Endometrial microvascular endothelial cells (primary cell): Measurements from ENCODE around the gene WRNIP1. TPM values are rescaled to one million over a fixed set of nuclear protein-coding genes. Genes with fewer than 3 reads are reported as not detected.

ENCODE experiments used
- in situ Hi-C: cut with HindIII; loops from 2 replicates; pipeline ENCODE4 v1.10.0; 2017; ENCODE audit warnings: low sequenced_read_pairs, low pct_unique_long_range_greater_than_20kb; ENCODE audit errors: inconsistent ontology term
- total RNA-seq: library from RNA; depleted of rRNA; stranded (reverse); fragments of >200 nt; gene quantifications from one replicate; pipeline ENCODE4 v1.2.3, GENCODE V29; 2015; ENCODE audit errors: inconsistent ontology term

WRNIP1 gene
- total RNA-seq, result 61.1 TPM

GRCh38 chr6:2765166-2765895, at the start of gene WRNIP1:
Gene WRNIP1, plus strand, starts transcription at chr6:2765393. Its CDS starts 230 bp downstream, at chr6:2765623.
- in situ Hi-C loops, result no loop called here

- in situ Hi-C loops, result no loop called here
These were observed 49.5 kb upstream of the WRNIP1 start for GRCh38 chr6:2715737-2716136.

DNA sequence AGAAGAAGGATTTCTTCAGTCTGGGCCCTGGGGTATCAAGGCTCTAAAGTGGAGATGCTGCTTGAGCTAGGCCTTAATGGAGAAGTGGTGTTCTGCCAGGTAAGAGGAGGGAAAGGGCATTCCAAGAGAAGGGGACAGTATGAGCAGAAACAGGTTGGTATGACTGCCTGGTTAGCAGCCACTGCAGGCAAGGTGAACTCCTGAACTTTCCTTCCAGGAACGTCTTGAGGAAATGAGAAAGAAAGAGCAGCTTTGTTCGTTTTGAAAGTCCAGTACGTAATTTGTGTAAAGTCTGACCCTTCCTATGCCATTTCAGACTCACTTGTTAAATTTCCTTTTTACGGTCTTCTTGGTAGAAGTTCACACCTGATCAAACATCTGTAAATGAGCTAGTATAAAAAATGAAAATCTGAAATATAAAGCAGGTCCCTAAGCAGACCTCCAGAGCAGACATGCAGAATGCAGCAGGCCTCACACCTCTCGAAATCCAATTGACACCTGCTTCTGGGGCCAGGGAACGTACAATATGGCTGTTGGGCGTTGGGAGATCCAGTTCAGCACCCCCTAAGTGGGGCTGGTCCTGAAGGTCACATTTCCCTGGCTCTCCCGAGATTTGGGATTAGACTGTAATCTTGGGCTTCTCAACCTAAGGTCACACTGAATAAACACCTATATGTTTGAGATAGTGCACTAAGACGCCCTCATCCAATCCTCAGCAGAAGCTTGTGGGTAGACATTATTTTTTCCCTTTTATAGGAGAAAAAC, 48.1 kb upstream of the WRNIP1 start:
- in situ Hi-C loops, result no loop called here

DNA sequence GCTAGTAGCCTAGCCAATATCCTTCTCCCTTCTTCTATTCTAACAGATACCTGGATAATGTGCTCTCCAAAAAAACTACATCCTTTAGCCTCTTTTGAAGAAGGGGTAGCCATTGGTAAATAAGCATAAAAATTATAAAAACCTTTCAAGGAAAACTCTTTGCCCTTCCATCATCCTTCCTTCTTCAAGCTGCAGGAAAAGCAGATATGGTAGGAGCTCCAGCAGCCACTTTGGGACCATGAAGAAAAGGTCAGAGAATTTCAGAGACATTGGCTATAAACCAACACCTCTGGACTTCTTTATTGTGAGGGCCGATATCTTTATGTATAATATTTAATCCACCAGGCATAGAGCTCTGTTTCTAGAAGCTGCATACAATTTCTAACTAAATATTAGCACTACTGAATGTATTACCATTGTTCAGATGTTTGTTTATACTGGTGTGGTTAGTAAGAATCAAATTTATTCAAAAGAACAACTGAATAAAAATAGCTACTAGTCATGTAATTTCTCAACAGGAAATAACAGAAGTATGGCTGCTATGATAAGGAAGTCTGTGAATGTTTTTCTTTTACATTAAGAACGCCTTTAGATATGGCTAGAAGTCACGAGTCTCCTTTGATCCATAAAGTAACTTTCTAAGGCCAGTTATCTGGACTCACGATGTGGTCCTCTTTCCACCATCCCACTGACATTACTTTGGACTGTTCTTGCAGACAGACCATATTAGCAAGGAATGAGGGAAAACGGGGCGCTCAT, 46.7 kb upstream of the WRNIP1 start:
- in situ Hi-C loops, result no loop called here

DNA sequence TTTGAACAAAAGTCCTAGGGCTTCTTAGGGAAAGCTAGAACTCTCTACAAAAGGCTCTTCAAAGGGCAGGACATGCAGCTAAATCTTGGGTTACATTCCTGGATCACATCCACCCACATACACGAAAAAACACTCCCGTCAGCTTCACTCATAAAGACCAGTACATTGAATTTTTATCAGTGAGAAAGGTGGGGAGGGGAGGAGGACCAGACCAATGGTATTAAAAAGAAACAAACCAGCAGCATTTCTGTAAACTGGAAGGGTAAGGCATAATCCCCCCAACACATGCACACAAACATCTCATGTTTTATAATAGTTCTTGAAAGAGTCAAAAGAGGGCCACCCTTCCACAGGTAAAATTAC, 46.1 kb upstream of the WRNIP1 start:
- in situ Hi-C loops, result no loop called here

- in situ Hi-C loops, result no loop called here
These were observed 44.0 kb upstream of the WRNIP1 start for GRCh38 chr6:2721219-2721618.

GRCh38 chr6:2725364-2725988, 39.7 kb upstream of the WRNIP1 start:
- in situ Hi-C loops, result no loop called here

DNA sequence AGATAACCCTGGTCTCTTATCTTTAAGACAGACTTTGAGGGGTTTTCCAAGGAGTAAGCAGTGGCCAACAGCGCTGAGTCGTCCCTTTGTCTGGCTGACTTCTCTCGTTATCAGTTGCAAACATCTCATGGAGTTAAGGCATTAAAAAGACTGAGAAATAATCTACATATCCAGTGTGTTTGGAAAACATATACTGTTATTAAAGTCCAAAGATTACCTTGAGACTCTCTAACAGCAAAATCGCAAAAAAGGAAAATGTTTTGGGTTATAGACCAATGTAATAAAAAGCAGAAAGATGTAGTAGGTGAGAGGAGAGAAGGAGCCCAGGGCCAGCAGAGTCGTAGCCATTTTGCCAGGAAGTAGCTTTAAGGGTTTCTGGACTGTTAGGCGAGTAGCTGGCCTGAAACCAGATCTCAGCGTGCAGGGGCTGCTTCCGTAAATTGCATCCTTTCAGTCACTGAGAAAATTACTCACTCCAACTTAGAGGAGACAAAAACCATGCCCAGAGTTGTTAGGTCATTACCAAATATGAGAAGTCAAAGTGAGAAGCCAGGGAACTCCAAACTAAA, 39.1 kb upstream of the WRNIP1 start:
- in situ Hi-C loops, result no loop called here

DNA sequence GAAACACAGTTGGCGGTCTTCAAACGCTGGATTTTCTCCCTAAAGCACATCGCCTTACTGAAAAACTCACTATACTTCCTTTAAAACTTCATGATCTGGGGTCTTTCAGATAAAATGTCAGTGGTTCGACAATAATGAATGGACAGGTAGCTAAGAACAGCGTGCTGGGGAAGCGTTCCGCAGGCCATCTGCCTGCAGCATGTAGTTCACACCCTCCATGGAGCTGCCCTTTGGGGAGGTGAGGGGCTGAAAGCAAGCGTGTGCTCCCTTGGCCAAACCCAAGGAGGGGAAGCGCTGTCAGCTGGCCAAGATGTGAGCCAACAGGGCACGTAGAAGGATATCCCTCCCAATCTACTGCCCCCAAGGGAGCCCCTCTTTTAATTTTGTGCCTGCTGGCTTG, 35.3 kb upstream of the WRNIP1 start:
- in situ Hi-C loops, result no loop called here

DNA sequence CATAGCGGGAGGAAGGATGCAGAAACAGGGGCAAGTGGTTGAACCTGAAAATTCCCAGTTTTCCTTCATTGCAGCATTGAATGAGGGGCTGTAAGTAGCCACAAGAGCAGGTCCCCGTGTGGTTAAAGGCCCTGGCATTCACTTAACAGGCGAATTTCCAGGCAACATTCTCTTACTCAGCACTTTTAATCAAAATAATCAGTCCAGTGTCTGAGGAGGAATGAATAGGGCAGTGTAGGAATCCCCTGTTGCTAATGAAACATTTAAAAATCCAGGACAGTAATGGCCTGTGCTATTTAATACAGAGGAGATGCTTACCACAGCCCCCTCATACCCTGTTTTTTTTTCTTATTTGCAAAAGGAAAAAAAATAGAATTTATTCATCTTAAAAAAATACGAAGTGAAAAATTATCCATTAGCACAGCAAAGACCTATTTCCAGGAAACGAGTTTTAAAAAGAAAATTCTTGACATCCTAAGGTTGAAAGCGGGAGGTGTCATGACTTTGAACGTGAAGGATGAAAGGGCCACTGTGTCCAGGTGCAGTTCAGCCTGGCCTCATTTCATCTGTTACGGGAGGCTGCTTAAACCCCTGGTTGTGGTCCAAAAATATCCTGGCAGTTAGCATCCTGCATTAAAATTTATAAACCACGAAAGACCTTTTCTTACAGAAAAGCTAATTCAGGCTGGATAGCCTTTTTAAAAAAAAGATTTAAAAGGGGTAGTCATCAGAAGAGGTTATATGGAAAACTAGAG, 34.7 kb upstream of the WRNIP1 start:
- in situ Hi-C loops, result no loop called here

DNA sequence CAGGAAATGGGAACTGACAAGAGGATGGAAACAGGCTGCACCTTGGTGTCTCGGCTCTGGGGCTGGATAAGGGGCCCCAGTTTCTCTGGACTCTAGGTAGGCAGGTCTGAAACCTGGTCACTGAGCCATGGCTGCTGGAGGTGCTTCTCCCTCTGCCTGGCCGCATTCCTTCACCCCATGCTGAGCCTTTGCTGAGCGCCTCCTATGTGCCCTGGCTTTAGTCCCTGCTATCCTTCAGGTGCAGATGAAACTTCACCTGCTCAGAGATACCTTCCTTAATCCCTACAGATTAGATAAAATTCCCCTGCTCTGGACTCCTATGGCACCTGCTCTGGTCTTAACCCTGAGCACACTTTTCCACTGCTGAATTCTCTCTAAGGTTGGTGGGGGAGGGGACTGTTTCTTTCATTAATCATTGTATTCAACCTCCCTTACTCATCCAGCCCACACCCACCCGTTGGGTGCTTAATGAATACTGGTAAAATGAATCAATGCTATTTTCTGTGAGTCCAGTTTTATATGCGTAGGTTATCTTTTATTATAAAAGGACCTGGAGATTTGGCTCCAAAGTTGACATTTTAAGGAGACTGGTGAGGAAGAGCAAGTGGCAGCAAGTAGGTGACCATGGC, 33.8 kb upstream of the WRNIP1 start:
- in situ Hi-C loops, result no loop called here

DNA sequence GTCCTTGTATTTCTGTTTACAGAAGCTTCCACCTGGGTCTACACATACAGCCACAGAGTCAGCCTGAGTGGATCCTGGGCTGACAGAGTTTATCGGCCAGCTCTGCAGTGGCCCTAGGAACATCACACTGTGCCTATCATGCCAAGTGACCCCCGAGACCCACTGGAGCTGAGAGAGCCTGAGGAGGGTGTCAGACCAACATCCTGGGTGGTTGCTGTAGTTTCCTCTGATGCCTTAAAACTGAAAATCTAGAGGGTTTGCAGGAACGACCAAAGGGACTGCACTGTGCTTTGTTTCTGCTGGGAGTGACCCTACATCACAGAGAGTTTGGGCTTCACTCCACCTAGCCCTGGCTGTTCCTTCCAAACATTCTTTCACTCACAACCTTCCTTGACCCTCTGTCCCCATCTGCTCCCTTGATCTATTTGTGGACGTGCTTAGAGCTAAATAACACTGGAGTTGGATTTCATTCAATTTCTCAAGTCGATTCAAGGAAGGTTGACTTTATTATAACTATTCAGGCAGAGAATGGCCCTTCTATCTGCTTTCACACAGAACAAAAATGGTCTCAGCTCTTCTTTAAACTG, 32.6 kb upstream of the WRNIP1 start:
- in situ Hi-C loops, result no loop called here

DNA sequence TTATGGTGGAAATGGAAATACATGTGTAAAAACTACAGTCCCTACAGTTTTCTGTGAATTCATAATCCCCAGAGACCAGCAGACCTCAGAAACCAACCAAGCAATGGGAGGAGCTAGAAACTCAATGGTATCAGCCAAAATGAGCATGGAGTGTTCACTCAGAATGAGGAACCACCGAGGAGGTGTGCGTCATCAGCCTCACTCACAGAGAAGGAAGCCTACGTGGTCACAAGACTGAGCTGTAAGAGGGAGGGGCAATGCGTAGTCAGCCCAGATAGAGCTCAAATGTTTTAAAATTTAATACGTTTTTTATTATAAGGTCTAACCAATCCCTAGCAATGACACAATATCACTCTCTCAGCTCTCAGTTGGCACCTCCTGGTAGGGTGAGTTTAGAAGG, 31.9 kb upstream of the WRNIP1 start:
- in situ Hi-C loops, result no loop called here

GRCh38 chr6:2733736-2734480, 31.3 kb upstream of the WRNIP1 start:
- in situ Hi-C loops, result no loop called here

DNA sequence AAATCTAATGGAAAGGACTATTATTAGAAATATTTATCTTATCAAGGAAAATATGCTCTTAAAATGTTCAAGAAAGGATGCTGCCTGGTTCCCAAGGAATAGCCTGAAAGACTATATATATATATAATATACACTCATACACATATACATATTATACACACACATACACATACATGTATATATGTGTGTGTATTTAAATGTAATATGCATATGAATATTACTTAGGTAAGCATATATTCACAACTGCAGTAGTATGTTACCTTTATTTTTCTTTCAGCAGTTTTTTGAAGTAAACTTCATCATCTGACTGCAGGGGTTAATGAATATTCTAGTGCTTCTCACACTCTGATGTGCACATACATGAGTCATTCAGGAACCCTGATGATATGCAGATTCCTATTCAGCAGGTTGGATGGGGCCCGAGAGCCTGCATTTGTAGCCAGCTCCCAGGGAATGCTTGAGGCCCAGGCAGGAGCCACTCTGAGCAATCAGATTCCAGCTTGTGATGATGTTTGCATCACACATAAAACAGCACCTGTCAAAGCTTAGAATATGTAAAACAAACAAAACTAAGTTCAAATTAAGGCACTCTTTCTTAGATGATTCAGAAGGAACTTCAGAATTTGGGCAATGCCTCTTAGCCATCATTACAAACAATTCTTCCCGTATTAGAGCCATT, 30.6 kb upstream of the WRNIP1 start:
- in situ Hi-C loops, result no loop called here

DNA sequence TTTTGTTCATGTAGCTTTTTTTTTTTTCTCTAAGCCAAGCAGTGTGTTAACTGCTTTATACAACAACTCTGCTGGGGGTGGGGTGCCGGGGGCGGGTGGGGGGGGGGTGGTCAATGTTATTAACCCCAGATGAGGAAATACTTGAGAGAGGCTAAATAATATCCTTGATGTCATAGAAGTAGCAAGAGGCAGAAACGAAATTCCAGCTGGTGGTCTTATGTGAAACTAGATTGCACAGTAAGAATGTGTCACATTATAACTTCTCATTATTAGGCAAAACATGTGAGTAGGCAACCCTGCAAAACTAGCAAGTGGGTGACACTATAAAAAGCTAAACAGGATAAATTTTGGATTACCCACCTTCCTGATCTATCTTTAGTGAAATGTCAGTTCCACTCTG, 27.3 kb upstream of the WRNIP1 start:
- in situ Hi-C loops, result no loop called here
